Measurements from ENCODE around the gene EPHA10.

DNA sequence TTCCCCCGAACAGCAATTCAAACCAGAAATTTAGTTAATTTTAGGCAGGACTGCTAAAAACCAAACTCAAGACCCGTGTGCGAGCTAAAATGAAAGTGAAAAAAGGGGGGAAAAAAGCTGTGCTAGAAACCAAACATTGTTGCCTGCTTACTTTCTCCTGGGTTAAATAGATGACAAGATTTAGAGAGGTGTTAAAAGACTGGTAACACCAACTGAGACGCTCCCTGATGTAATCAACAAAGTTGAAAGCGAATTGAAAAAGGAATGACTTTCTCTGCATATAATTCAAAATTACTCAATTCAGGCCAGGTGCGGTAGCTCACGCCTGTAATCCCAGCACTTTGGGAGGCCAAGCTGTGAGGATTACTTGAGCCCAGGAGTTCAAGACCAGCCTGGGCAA, 65.8 kb downstream of the EPHA10 start:
- TF ChIP-seq SIN3A (IDR thresholded peaks at IDR 0.05; ENCODE audit: borderline replicate concordance, insufficient read depth, low read length) = no peak
- TF ChIP-seq, protein P1, sequence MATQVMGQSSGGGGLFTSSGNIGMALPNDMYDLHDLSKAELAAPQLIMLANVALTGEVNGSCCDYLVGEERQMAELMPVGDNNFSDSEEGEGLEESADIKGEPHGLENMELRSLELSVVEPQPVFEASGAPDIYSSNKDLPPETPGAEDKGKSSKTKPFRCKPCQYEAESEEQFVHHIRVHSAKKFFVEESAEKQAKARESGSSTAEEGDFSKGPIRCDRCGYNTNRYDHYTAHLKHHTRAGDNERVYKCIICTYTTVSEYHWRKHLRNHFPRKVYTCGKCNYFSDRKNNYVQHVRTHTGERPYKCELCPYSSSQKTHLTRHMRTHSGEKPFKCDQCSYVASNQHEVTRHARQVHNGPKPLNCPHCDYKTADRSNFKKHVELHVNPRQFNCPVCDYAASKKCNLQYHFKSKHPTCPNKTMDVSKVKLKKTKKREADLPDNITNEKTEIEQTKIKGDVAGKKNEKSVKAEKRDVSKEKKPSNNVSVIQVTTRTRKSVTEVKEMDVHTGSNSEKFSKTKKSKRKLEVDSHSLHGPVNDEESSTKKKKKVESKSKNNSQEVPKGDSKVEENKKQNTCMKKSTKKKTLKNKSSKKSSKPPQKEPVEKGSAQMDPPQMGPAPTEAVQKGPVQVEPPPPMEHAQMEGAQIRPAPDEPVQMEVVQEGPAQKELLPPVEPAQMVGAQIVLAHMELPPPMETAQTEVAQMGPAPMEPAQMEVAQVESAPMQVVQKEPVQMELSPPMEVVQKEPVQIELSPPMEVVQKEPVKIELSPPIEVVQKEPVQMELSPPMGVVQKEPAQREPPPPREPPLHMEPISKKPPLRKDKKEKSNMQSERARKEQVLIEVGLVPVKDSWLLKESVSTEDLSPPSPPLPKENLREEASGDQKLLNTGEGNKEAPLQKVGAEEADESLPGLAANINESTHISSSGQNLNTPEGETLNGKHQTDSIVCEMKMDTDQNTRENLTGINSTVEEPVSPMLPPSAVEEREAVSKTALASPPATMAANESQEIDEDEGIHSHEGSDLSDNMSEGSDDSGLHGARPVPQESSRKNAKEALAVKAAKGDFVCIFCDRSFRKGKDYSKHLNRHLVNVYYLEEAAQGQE (IDR thresholded peaks at IDR 0.05; ENCODE audit: insufficient read depth in 1 of 2, low read depth in 2 of 2, low read length in 2 of 2) = no peak

All from PFSK-1 (cell line).